GM21367 (cell line): ENCODE measurements around the gene TRIM47.

ENCODE experiments used
- ATAC-seq: cut with Tn5 transposase; IDR thresholded peaks from one replicate; pipeline ENCODE4 v1.9.1; 2021; ENCODE audit not compliant: unreplicated experiment

Gene TRIM47

GRCh38 chr17:75848523-75849278 lies 29.7 kb downstream of the TRIM47 start:
- ATAC-seq, result no peak

GRCh38 chr17:75847614-75848522 lies 30.5 kb downstream of the TRIM47 start:
- ATAC-seq, result no peak

- ATAC-seq, result no peak
Observed at GRCh38 chr17:75846692-75847613, 31.4 kb downstream of the TRIM47 start.

GRCh38 chr17:75845933-75846691 lies 32.3 kb downstream of the TRIM47 start:
- ATAC-seq, result no peak

- peak; percentile 61 for ATAC-seq
Observed at GRCh38 chr17:75845058-75845711, 33.2 kb downstream of the TRIM47 start.

GRCh38 chr17:75844530-75845057 lies 33.8 kb downstream of the TRIM47 start:
- peak; percentile 8 for ATAC-seq

GRCh38 chr17:75843577-75844529 lies 34.5 kb downstream of the TRIM47 start, which contains the start of gene UNC13D:
TSS of gene UNC13D (minus strand) at chr17:75844404. CDS start at chr17:75844337, 67 bp downstream.
- ATAC-seq, result no peak

- no peak for ATAC-seq
Observed at GRCh38 chr17:75842963-75843576, 35.3 kb downstream of the TRIM47 start.

- no peak for ATAC-seq
Observed at GRCh38 chr17:75842411-75842810, 36.0 kb downstream of the TRIM47 start.

- ATAC-seq, result no peak
Observed at GRCh38 chr17:75840799-75841164, 37.6 kb downstream of the TRIM47 start.

GRCh38 chr17:75839942-75840798 lies 38.2 kb downstream of the TRIM47 start:
- ATAC-seq, result no peak

- ATAC-seq, result no peak
Observed at GRCh38 chr17:75838410-75838809, 40.0 kb downstream of the TRIM47 start.

- ATAC-seq, result no peak
Observed at GRCh38 chr17:75837899-75838298, 40.5 kb downstream of the TRIM47 start.

- no peak for ATAC-seq
Observed at GRCh38 chr17:75836605-75837004, 41.8 kb downstream of the TRIM47 start.

- ATAC-seq, result no peak
Observed at GRCh38 chr17:75835654-75835987, 42.8 kb downstream of the TRIM47 start.

GRCh38 chr17:75834928-75835653 lies 43.3 kb downstream of the TRIM47 start:
- ATAC-seq, result no peak
